ENCODE measurements around the gene SEMA4G. TPM values are rescaled to one million over a fixed set of nuclear protein-coding genes. Genes with fewer than 3 reads are reported as not detected.
A peak's percentile ranks its signal among the peaks of the same experiment; 100 is the strongest.

Gene SEMA4G
- total and polyA plus RNA-seq, 2 experiments from 2014 or later: 5.3 to 8.5 TPM

GRCh38 chr10:100972115-100972903, 3.0 kb downstream of the SEMA4G start:
- H3K9me2 ChIP-seq (ENCODE audit: insufficient read depth): no peaks in the 10 kb centered on the region
- H3K79me2 ChIP-seq (replicated peaks; ENCODE audit: insufficient read depth): no peaks in the 10 kb centered on the region
- H3K27me3 Mint-ChIP-seq (ENCODE audit: insufficient read depth, low read depth, poor library complexity): peaks cover 15% of the 10 kb centered on the region
- H3K27ac Mint-ChIP-seq: peak overlapping the region; percentile 78
- H3K36me3 ChIP-seq (ENCODE audit: insufficient read depth): no peaks in the 10 kb centered on the region
- no peak overlapping the region for H2AFZ ChIP-seq
- H3K9me3 Mint-ChIP-seq: no peaks in the 10 kb centered on the region
- no peak for DNase-seq (ENCODE audit: low spot score)
- peaks cover 38% of the 10 kb centered on the region for H3K4me1 Mint-ChIP-seq
- H3K4me3 Mint-ChIP-seq: no peak overlapping the region; the same call in 2 of the 3 replicates
- peaks cover 26% of the 10 kb centered on the region for H3K4me1 ChIP-seq (ENCODE audit: insufficient read depth)
- H3K27me3 ChIP-seq (ENCODE audit: insufficient read depth): no peaks in the 10 kb centered on the region
- H4K20me1 ChIP-seq (replicated peaks; ENCODE audit: insufficient read depth): no peaks in the 10 kb centered on the region
- H3K4me2 ChIP-seq: no peak overlapping the region
- H3F3A ChIP-seq (replicated peaks; ENCODE audit: low read depth): peaks cover 5% of the 10 kb centered on the region; the same call in 1 of the 2 replicates
- H3K36me3 Mint-ChIP-seq (ENCODE audit: low read depth): no peaks in the 10 kb centered on the region; the same call in 2 of the 3 replicates
- no peak for ATAC-seq
- TF ChIP-seq REST (IDR thresholded peaks at IDR 0.05; ENCODE audit: unreplicated experiment) (no peak), EZH2 (IDR thresholded peaks at IDR 0.05; ENCODE audit: low read depth, unreplicated experiment) (no peak), STAT1 (IDR thresholded peaks at IDR 0.05; ENCODE audit: unreplicated experiment) (no peak), POLR2AphosphoS5 (IDR thresholded peaks at IDR 0.05; ENCODE audit: low read depth) (no peak), JUNB (IDR thresholded peaks at IDR 0.05; ENCODE audit: unreplicated experiment) (no peak), ETS1 (IDR thresholded peaks at IDR 0.05) (no peak), NANOG (IDR thresholded peaks at IDR 0.05; ENCODE audit: borderline replicate concordance) (no peak), EZH2phosphoT487 (IDR thresholded peaks at IDR 0.05; ENCODE audit: unreplicated experiment) (no peak)
- H3K4me3 ChIP-seq: no peak overlapping the region
- no peak overlapping the region for H3K27ac ChIP-seq (ENCODE audit: low read depth)

GRCh38 chr10:100972904-100973535, 3.7 kb downstream of the SEMA4G start:
- Histone ChIP-seq H4K20me1 (replicated peaks; ENCODE audit: insufficient read depth) (no peaks in the 10 kb centered on the region), H3K36me3 (ENCODE audit: insufficient read depth) (no peaks in the 10 kb centered on the region), H3K4me2 (no peak overlapping the region), H3K9me2 (ENCODE audit: insufficient read depth) (no peaks in the 10 kb centered on the region), H3K4me3 (no peak overlapping the region), H3K79me2 (replicated peaks; ENCODE audit: insufficient read depth) (no peaks in the 10 kb centered on the region), H3K4me1 (ENCODE audit: insufficient read depth) (peaks cover 26% of the 10 kb centered on the region), H2AFZ (no peak overlapping the region), H3K27ac (ENCODE audit: low read depth) (no peak overlapping the region), H3F3A (replicated peaks; ENCODE audit: low read depth) (peaks cover 5% of the 10 kb centered on the region; the same call in 1 of the 2 replicates), H3K27me3 (ENCODE audit: insufficient read depth) (no peaks in the 10 kb centered on the region)
- ATAC-seq: no peak
- Mint-ChIP-seq H3K36me3 (ENCODE audit: low read depth) (no peaks in the 10 kb centered on the region; the same call in 2 of the 3 replicates), H3K27me3 (ENCODE audit: insufficient read depth, low read depth, poor library complexity) (peaks cover 15% of the 10 kb centered on the region), H3K27ac (peak overlapping the region; percentile 78), H3K4me1 (peaks cover 36% of the 10 kb centered on the region), H3K4me3 (no peak overlapping the region; the same call in 2 of the 3 replicates), H3K9me3 (no peaks in the 10 kb centered on the region)
- no peak for DNase-seq (ENCODE audit: low spot score)
- TF ChIP-seq STAT1 (IDR thresholded peaks at IDR 0.05; ENCODE audit: unreplicated experiment): no peak
- no peak for TF ChIP-seq JUNB (IDR thresholded peaks at IDR 0.05; ENCODE audit: unreplicated experiment)
- TF ChIP-seq ZNF114 (CRISPR knock-in tag; IDR thresholded peaks at IDR 0.05): no peak
